Mammary epithelial cell (primary cell): Measurements from ENCODE around the gene ZNF384.

Experiments
- EZH2 ChIP-seq: IDR thresholded peaks from 2 replicates; pipeline ENCODE4 v1.6.1; 2012; ENCODE audit warnings: low read length, inconsistent platforms, borderline replicate concordance
- TF ChIP-seq, protein P1 (sequence below), 2 donors: IDR thresholded peaks in 1 of 2; conservative IDR thresholded peaks in 1 of 2; 2 replicates each; pipeline ENCODE4 v1.5.1; 2011 to 2012; ENCODE audit warnings: inconsistent platforms in 2 of 2, low read length in 2 of 2, mild to moderate bottlenecking in 2 of 2, control low read depth in 1 of 2, low read depth in 1 of 2; ENCODE audit not compliant: insufficient read depth in 1 of 2; ENCODE audit errors: extremely low read depth in 1 of 2

DNA sequence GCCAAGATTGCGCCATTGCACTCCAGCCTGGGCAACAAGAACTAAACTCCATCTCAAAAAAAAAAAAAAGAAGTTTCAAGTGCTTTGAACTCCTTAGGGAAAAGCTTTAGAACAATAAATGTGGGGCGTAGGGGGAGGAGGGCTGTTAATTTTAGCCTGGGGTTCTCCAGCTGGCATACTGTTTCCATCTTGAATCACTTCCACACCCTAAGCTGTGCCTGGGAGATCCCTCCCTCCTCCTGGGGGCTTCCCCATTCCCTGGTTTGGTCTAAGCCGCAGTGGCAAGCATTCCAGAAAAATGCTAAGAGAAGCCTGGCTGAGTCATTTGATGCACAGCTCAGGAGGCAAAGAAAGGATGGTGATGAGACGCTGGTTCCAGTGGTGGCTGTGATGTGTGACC lies 2.3 kb upstream of the ZNF384 start:
- TF ChIP-seq, protein P1, sequence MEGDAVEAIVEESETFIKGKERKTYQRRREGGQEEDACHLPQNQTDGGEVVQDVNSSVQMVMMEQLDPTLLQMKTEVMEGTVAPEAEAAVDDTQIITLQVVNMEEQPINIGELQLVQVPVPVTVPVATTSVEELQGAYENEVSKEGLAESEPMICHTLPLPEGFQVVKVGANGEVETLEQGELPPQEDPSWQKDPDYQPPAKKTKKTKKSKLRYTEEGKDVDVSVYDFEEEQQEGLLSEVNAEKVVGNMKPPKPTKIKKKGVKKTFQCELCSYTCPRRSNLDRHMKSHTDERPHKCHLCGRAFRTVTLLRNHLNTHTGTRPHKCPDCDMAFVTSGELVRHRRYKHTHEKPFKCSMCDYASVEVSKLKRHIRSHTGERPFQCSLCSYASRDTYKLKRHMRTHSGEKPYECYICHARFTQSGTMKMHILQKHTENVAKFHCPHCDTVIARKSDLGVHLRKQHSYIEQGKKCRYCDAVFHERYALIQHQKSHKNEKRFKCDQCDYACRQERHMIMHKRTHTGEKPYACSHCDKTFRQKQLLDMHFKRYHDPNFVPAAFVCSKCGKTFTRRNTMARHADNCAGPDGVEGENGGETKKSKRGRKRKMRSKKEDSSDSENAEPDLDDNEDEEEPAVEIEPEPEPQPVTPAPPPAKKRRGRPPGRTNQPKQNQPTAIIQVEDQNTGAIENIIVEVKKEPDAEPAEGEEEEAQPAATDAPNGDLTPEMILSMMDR (conservative IDR thresholded peaks at IDR 0.05 in 1 of 2, IDR thresholded peaks at IDR 0.05 in 1 of 2; ENCODE audit: extremely low read depth in 1 of 2, insufficient read depth in 1 of 2, low read depth in 1 of 2, low read length in 2 of 2): no peak
- no peak for TF ChIP-seq EZH2
